ENCODE data around the gene RYR1. TPM values are rescaled to one million over a fixed set of nuclear protein-coding genes. Genes with fewer than 3 reads are reported as not detected.

The RYR1 gene
- total and polyA plus RNA-seq, 10 of the 15 experiments (the other 5 are each of a cell fraction or from before 2014, with no cell fraction given): under 0.01 to 0.32 (median 0.07) TPM; not detected in 1

GRCh38 chr19:38556521-38557174 is 123.2 kb downstream of the RYR1 start (continued):
- TF ChIP-seq CUX1 (IDR thresholded peaks at IDR 0.05; ENCODE audit: insufficient replicate concordance, low read depth, low read length) (peak; percentile 4), JUND (IDR thresholded peaks at IDR 0.05; ENCODE audit: low read depth, low read length) (no peak), CHD1 (IDR thresholded peaks at IDR 0.05; ENCODE audit: low read depth, low read length) (no peak), NFYA (IDR thresholded peaks at IDR 0.05; ENCODE audit: borderline replicate concordance, low read depth, low read length) (no peak), SUPT20H (IDR thresholded peaks at IDR 0.05; ENCODE audit: borderline replicate concordance, control insufficient read depth, low read depth, low read length) (no peak), POU2F2 (IDR thresholded peaks at IDR 0.05; ENCODE audit: borderline replicate concordance, low read depth, low read length) (no peak), WRNIP1 (IDR thresholded peaks at IDR 0.05; ENCODE audit: borderline replicate concordance, low read depth, low read length) (no peak; the same call in 1 of the 2 replicates), CTCF (IDR thresholded peaks at IDR 0.05 in 2 of 3, conservative IDR thresholded peaks at IDR 0.05 in 1 of 3; ENCODE audit: control insufficient read depth in 2 of 3, extremely low read depth in 1 of 3, insufficient read depth in 1 of 3, low read depth in 3 of 3, low read length in 3 of 3) (peak; percentile 55 to 61 (median 58)), BACH1 (IDR thresholded peaks at IDR 0.05; ENCODE audit: borderline replicate concordance) (no peak), NKRF (conservative IDR thresholded peaks at IDR 0.05) (no peak), PKNOX1 (IDR thresholded peaks at IDR 0.05) (peak; percentile 81), KAT2A (conservative IDR thresholded peaks at IDR 0.05; ENCODE audit: control insufficient read depth, low read depth, low read length) (no peak), NBN (IDR thresholded peaks at IDR 0.05) (no peak), FOXK2 (IDR thresholded peaks at IDR 0.05) (no peak), ZZZ3 (IDR thresholded peaks at IDR 0.05; ENCODE audit: control insufficient read depth, insufficient read length, low read depth) (no peak), USF2 (IDR thresholded peaks at IDR 0.05; ENCODE audit: borderline replicate concordance, low read depth, low read length) (no peak)
